ENCODE data around the gene VWA1. TPM values are rescaled to one million over a fixed set of nuclear protein-coding genes. Genes with fewer than 3 reads are reported as not detected.
A peak's percentile ranks its signal among the peaks of the same experiment; 100 is the strongest.
"Not testable (repeated sequence)": the region's sequence is repeated elsewhere in the genome, so short reads cannot be mapped to it uniquely, and the experiment has no call there.

VWA1 gene
- total RNA-seq, 1 donor from 2014 or later = 2.4 TPM

DNA sequence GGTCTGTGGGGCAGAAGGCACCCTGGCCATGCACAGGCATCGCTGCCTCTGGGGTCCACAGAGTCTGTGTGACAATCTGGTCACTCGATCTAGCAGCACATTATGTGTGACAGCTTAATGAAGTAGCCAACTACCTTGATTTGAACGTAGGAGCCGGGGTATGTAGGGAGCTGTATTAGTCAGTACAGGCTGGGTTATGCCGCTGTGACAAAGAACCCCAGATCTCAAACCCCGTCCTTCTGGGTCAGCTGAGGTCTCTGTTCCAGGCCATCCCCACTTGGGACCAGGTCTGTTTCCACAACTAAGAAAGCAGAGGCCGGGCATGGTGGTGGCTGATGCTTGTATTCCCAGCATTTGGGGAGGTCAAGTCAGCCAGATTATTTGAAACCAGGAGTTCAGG is 27.8 kb downstream of the VWA1 start:
- Histone ChIP-seq H3K4me2 (no peak overlapping the region), H3K4me3 (no peak overlapping the region), H4K20me1 (ENCODE audit: low read depth) (no peaks in the 10 kb centered on the region), H2AFZ (replicated peaks) (no peak overlapping the region), H3K4me1 (no peaks in the 10 kb centered on the region), H3K79me2 (ENCODE audit: low read depth) (no peaks in the 10 kb centered on the region), H3K27me3 (no peaks in the 10 kb centered on the region), H3F3A (ENCODE audit: low read depth) (no peaks in the 10 kb centered on the region), H3K9me3 (ENCODE audit: low read depth) (no peaks in the 10 kb centered on the region), H3K27ac (no peak overlapping the region), H3K9ac (no peak overlapping the region), H3K36me3 (no peaks in the 10 kb centered on the region)
- TF ChIP-seq, protein P1, sequence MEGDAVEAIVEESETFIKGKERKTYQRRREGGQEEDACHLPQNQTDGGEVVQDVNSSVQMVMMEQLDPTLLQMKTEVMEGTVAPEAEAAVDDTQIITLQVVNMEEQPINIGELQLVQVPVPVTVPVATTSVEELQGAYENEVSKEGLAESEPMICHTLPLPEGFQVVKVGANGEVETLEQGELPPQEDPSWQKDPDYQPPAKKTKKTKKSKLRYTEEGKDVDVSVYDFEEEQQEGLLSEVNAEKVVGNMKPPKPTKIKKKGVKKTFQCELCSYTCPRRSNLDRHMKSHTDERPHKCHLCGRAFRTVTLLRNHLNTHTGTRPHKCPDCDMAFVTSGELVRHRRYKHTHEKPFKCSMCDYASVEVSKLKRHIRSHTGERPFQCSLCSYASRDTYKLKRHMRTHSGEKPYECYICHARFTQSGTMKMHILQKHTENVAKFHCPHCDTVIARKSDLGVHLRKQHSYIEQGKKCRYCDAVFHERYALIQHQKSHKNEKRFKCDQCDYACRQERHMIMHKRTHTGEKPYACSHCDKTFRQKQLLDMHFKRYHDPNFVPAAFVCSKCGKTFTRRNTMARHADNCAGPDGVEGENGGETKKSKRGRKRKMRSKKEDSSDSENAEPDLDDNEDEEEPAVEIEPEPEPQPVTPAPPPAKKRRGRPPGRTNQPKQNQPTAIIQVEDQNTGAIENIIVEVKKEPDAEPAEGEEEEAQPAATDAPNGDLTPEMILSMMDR (IDR thresholded peaks at IDR 0.05) = no peak
- TF ChIP-seq EZH2phosphoT487 (IDR thresholded peaks at IDR 0.05) (no peak), EZH2 (IDR thresholded peaks at IDR 0.05) (no peak)
- Mint-ChIP-seq H3K4me1 (no peaks in the 10 kb centered on the region), H3K36me3 (no peaks in the 10 kb centered on the region), H3K27me3 (ENCODE audit: insufficient read depth, low read depth) (peaks cover 13% of the 10 kb centered on the region), H3K4me3 (no peak overlapping the region), H3K27ac (no peak overlapping the region), H3K9me3 (no peaks in the 10 kb centered on the region)
- no peak for DNase-seq (ENCODE audit: low spot score)

DNA sequence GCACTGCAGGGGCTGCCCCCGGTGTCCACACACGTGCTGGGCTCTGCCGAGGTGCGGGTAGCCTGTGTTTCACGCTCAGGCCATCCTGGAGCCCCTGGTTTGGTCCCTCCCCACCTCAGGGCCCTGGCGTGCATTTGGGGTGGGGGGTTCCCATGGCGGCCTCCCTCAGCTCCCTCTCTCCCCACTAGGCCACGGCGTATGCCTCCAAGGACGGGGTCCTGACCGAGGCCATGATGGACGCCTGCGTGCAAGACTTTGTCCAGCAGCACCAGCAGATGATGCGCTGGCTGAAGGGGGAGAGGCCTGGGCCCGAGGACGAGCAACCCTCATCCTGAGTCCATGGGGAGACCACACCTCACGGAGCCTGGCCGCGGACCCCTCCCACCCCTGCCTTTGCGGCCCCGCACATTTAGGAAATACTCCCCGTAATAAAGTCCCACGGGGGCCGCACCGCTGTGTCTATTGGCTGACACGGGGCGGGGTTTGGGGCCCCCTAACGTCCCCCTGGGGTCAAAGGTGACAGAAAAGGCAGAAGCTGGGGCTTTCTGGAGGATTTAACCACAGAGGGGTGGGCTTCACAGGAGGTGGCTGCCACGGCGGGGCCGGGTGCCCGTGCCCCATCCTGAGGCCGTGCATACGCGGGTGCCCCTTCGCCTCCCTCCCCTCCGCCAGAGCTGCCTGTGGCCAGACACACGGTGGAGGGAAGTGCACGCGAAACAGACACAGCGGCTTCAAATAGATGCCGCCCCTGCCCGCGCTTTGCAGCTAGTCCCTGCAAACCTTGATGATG is 32.9 kb downstream of the VWA1 start:
- Mint-ChIP-seq H3K4me1 (peaks cover 18% of the 10 kb centered on the region), H3K27me3 (ENCODE audit: insufficient read depth, low read depth) (peaks cover 11% of the 10 kb centered on the region)
- not testable (repeated sequence) for H4K20me1 ChIP-seq (ENCODE audit: low read depth); H2AFZ ChIP-seq (replicated peaks); H3K9me3 Mint-ChIP-seq; H3K4me3 Mint-ChIP-seq; H3K27ac ChIP-seq; H3K4me1 ChIP-seq; H3K27ac Mint-ChIP-seq; DNase-seq (ENCODE audit: low spot score); H3K4me2 ChIP-seq; H3K9ac ChIP-seq; H3K36me3 Mint-ChIP-seq; H3K4me3 ChIP-seq; H3K27me3 ChIP-seq; H3K36me3 ChIP-seq; H3K9me3 ChIP-seq (ENCODE audit: low read depth)
- H3F3A ChIP-seq (ENCODE audit: low read depth) = peaks cover 18% of the 10 kb centered on the region
- H3K79me2 ChIP-seq (ENCODE audit: low read depth) = peaks cover 25% of the 10 kb centered on the region

DNA sequence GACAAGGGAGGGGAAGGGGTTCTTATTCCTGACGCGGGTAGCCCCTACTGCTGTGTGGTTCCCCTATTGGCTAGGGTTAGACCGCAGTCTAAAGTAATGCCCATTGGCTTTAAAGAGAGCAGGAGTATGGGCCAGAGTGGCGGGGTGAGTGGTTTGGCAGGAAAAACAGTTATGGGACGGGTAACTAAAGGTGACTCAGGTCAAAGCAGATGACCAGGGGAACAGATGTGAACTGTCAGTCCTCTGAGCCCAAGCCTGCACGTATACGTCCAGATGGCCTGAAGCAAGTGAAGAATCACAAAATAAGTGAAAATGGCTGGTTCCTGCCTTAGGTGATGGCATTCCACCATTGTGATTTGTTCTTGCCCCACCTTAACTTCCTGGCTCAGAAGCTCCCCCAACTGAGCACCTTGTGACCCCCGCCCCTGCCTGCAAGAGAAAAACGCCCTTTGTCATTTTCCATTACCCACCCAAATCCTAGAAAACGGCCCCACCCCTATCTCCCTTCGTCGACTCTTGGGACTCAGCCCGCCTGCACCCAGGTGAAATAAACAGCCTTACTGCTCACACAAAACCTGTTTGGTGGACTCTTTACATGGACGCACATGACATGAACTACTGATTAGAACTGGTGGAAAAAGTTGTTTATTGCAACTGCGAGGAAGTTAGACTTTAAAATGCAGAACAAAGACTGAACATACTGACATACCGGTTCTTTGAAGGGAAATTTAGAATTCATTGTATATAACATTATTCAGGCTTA is 35.3 kb downstream of the VWA1 start:
- Histone ChIP-seq H3K9me3 (ENCODE audit: low read depth) (no peaks in the 10 kb centered on the region), H3K36me3 (no peaks in the 10 kb centered on the region), H3K4me2 (peak overlapping the region; percentile 85), H3K4me3 (peak overlapping the region; percentile 94), H3K27ac (peak overlapping the region; percentile 4), H3K79me2 (ENCODE audit: low read depth) (peaks cover 38% of the 10 kb centered on the region), H3K9ac (peak overlapping the region; percentile 49), H3F3A (ENCODE audit: low read depth) (peaks cover 18% of the 10 kb centered on the region), H4K20me1 (ENCODE audit: low read depth) (peaks cover 19% of the 10 kb centered on the region), H3K27me3 (no peaks in the 10 kb centered on the region), H2AFZ (replicated peaks) (peak overlapping the region; percentile 34), H3K4me1 (peaks cover 6% of the 10 kb centered on the region)
- Mint-ChIP-seq H3K27me3 (ENCODE audit: insufficient read depth, low read depth) (peaks cover 3% of the 10 kb centered on the region), H3K4me3 (peak overlapping the region; percentile 94), H3K9me3 (no peaks in the 10 kb centered on the region), H3K4me1 (peaks cover 18% of the 10 kb centered on the region), H3K27ac (peak overlapping the region; percentile 10), H3K36me3 (no peaks in the 10 kb centered on the region)
- DNase-seq (ENCODE audit: low spot score) = peak; percentile 29
- TF ChIP-seq, protein P1 (IDR thresholded peaks at IDR 0.05) = no peak
- TF ChIP-seq EZH2 (IDR thresholded peaks at IDR 0.05) (no peak), EZH2phosphoT487 (IDR thresholded peaks at IDR 0.05) (no peak)
